Hematopoietic multipotent progenitor cell (in vitro differentiated cells): ENCODE measurements around the gene ANKFY1. TPM values are rescaled to one million over a fixed set of nuclear protein-coding genes. Genes with fewer than 3 reads are reported as not detected.

Source experiments
- DNase-seq, 3 donors: peaks; one replicate each; pipeline ENCODE4 v3.0.0-alpha.2; 2011 to 2015; ENCODE audit warnings: low read depth in 2 of 3, low spot score in 2 of 3
- small RNA-seq: library from RNA; depleted of rRNA; stranded (forward); fragments of <200 nt; gene quantifications from one replicate; pipeline ENCODE3, GENCODE V24; 2012
- total RNA-seq: library from RNA; depleted of rRNA; stranded (reverse); fragments of >200 nt; gene quantifications from one replicate; pipeline ENCODE4 v1.2.3, GENCODE V29; 2012

The ANKFY1 gene
- total RNA-seq, 1 donor, result 35.3 TPM

- no peak for DNase-seq
These were observed 128.3 kb downstream of the ANKFY1 start for GRCh38 chr17:4135489-4135888.

DNA sequence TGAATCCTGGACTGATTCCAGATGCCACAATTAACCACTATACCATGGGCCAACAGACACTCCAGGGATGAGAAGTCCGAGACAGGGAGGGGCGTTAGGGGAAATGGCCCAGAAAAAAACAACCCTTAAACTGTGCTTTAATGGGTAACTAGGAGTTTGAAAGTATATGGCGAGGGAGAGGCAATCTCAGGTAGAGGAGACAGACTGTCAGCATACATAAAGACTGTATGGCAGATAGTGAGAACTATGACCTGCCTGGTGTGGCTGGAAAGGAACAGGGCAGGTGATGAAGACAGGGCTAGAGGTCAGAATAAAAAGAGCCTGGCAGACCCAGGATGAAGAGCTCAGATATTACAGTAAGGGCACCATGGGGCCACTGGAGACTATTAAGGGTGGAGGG, 129.1 kb downstream of the ANKFY1 start:
- DNase-seq, result no peak

- no peak for DNase-seq
These were observed 133.1 kb downstream of the ANKFY1 start for GRCh38 chr17:4130715-4131114.

GRCh38 chr17:4127555-4127954, 136.2 kb downstream of the ANKFY1 start:
- no peak for DNase-seq

DNA sequence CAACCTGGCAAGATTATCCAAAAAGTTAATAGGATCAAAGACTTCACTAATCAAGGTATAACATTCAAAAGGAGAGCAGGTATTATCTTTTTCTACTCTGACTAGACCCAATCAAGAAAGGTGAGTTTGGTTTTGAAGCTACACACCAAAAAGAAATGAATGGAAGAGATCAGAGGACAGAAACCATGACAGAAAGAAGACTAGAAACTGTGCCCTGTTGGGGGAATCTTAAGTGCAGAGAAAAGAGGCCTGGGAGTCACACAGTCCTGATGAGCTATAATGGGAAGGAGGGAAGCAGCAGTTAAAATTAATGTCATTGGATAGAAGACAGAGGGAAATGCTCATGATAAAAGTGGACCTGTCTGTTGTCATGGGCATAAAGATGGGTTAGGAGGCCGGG, 138.2 kb downstream of the ANKFY1 start:
- no peak for DNase-seq

DNA sequence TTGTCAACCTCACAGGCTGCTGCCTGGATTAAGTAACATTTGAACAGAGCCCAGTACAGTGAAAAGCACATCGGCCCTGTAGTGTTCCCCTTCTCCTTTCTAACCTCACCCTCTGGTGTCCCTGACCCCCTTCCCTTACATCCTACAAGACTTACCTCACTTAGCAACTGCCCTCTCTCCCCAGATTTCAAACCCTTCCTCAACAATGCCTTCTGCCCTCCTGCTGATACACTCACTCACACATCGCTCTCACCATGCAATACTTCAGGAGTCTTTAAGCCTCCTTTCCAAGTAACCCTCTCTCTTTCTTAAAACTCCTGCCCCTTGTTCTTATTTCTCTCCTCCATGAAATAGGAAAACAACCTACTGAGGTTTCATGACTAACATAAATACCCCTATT, 138.8 kb downstream of the ANKFY1 start:
- DNase-seq, result no peak

GRCh38 chr17:4120332-4120731, 143.4 kb downstream of the ANKFY1 start:
- DNase-seq, result no peak

- DNase-seq, result no peak
These were observed 144.5 kb downstream of the ANKFY1 start for GRCh38 chr17:4119299-4119698.

- DNase-seq, result no peak
These were observed 145.6 kb downstream of the ANKFY1 start for GRCh38 chr17:4118015-4118743.

- DNase-seq, result no peak
These were observed 147.3 kb downstream of the ANKFY1 start for GRCh38 chr17:4116516-4116915.

Small RNA genes lying within 50 kb of the gene (small RNA-seq; reads per million reads assigned to genes)
- gene RF00019, result not detected

Other genes with a start within 250 kb of the ANKFY1 start
- 52.2 TPM for gene ZZEF1, start 120.9 kb downstream of the ANKFY1 start, total RNA-seq
- 28.3 TPM for gene CYB5D2, start 120.8 kb downstream of the ANKFY1 start, total RNA-seq
- gene UBE2G1, start 102.7 kb upstream of the ANKFY1 start, total RNA-seq, result 19.9 TPM
- gene SPNS3, start 170.0 kb upstream of the ANKFY1 start, total RNA-seq, result 65.4 TPM
- gene SPNS2, start 234.9 kb upstream of the ANKFY1 start, total RNA-seq, result 101 TPM